ENCODE data around the gene HYAL2. TPM values are rescaled to one million over a fixed set of nuclear protein-coding genes. Genes with fewer than 3 reads are reported as not detected.

HYAL2 gene
- total and polyA plus RNA-seq, 9 of the 15 experiments (the other 6 are each of a cell fraction or from before 2014, with no cell fraction given): 0.36 to 22.7 (median 11.4) TPM; not detected in 1

- TF ChIP-seq HSF4 (CRISPR knock-in tag; IDR thresholded peaks at IDR 0.05; ENCODE audit: borderline replicate concordance) (no peak), MCM5 (IDR thresholded peaks at IDR 0.05; ENCODE audit: low read depth) (no peak), SIRT6 (IDR thresholded peaks at IDR 0.05; ENCODE audit: low read depth, low read length) (no peak), POLR2A (conservative IDR thresholded peaks at IDR 0.05) (peak; percentile 84), EGR1 (conservative IDR thresholded peaks at IDR 0.05) (peak; percentile 95), POU5F1 (IDR thresholded peaks at IDR 0.05; ENCODE audit: borderline replicate concordance, low read depth, low read length, partially characterized antibody) (no peak), HNRNPK (IDR thresholded peaks at IDR 0.05; ENCODE audit: low read depth, low read length, poor library complexity, severe bottlenecking) (no peak), ZNF644 (tag; IDR thresholded peaks at IDR 0.05; ENCODE audit: low read depth) (no peak; the same call in 1 of the 2 replicates), HCFC1 (IDR thresholded peaks at IDR 0.05; ENCODE audit: low read depth, low read length) (0 out of 2 replicates have a peak, but pooled peaks have one; percentile 8), PATZ1 (CRISPR knock-in tag; IDR thresholded peaks at IDR 0.05; ENCODE audit: borderline replicate concordance) (no peak), SP1 (CRISPR knock-in tag; IDR thresholded peaks at IDR 0.05) (peak; percentile 64), MAFK (IDR thresholded peaks at IDR 0.05; ENCODE audit: low read length) (no peak), USF2 (CRISPR knock-in tag; IDR thresholded peaks at IDR 0.05) (no peak), ZBTB2 (IDR thresholded peaks at IDR 0.05) (0 out of 2 replicates have a peak, but pooled peaks have one; percentile 74), IRF1 (CRISPR knock-in tag; IDR thresholded peaks at IDR 0.05; ENCODE audit: borderline replicate concordance) (no peak), ZSCAN32 (CRISPR knock-in tag; IDR thresholded peaks at IDR 0.05) (no peak), CREB3L1 (IDR thresholded peaks at IDR 0.05; ENCODE audit: borderline replicate concordance, low read depth) (peak; percentile 82; the same call in 1 of the 2 replicates), GTF3C2 (IDR thresholded peaks at IDR 0.05; ENCODE audit: borderline replicate concordance, extremely low read depth, insufficient read length) (no peak)
Observed at GRCh38 chr3:50337175-50337861, 14.8 kb upstream of the HYAL2 start (continued).
